ENCODE results near the gene HDAC3.

The HDAC3 gene

GRCh38 chr5:141636413-141637122 lies at the start of gene HDAC3, which contains the start of gene RELL2:
Gene HDAC3, minus strand, starts transcription at chr5:141636849. Its CDS starts 59 bp downstream, at chr5:141636790.
Gene RELL2, plus strand, starts transcription at chr5:141636997. Its CDS starts 1,229 bp downstream, at chr5:141638226.
- peak; percentile 81 for DNase-seq (ENCODE audit: low read depth)

GRCh38 chr5:141685591-141685990 lies 48.9 kb upstream of the HDAC3 start:
- DNase-seq (ENCODE audit: low read depth), result no peak

GRCh38 chr5:141683596-141684141 lies 47.0 kb upstream of the HDAC3 start:
- DNase-seq (ENCODE audit: low read depth), result no peak

GRCh38 chr5:141681695-141682641 lies 45.3 kb upstream of the HDAC3 start, which contains the start of gene ARAP3:
Gene ARAP3, minus strand, starts transcription at chr5:141682230. Its CDS starts 1,744 bp downstream, at chr5:141680486.
- DNase-seq (ENCODE audit: low read depth), result peak; percentile 10

GRCh38 chr5:141681295-141681694 lies 44.6 kb upstream of the HDAC3 start:
- no peak for DNase-seq (ENCODE audit: low read depth)

GRCh38 chr5:141680751-141681201 lies 44.1 kb upstream of the HDAC3 start:
- no peak for DNase-seq (ENCODE audit: low read depth)

GRCh38 chr5:141680178-141680577 lies 43.5 kb upstream of the HDAC3 start:
- DNase-seq (ENCODE audit: low read depth), result no peak

GRCh38 chr5:141677415-141677814 lies 40.8 kb upstream of the HDAC3 start:
- DNase-seq (ENCODE audit: low read depth), result no peak

- DNase-seq (ENCODE audit: low read depth), result no peak
Observed at GRCh38 chr5:141675672-141676071, 39.0 kb upstream of the HDAC3 start.

- DNase-seq (ENCODE audit: low read depth), result no peak
Observed at GRCh38 chr5:141674747-141675146, 38.1 kb upstream of the HDAC3 start.

GRCh38 chr5:141672841-141673813 lies 36.5 kb upstream of the HDAC3 start:
- DNase-seq (ENCODE audit: low read depth), result no peak

- no peak for DNase-seq (ENCODE audit: low read depth)
Observed at GRCh38 chr5:141672071-141672840, 35.6 kb upstream of the HDAC3 start.

GRCh38 chr5:141669520-141669919 lies 32.9 kb upstream of the HDAC3 start:
- DNase-seq (ENCODE audit: low read depth), result no peak

GRCh38 chr5:141668601-141669265 lies 32.1 kb upstream of the HDAC3 start:
- no peak for DNase-seq (ENCODE audit: low read depth)

- no peak for DNase-seq (ENCODE audit: low read depth)
Observed at GRCh38 chr5:141665995-141666940, 29.6 kb upstream of the HDAC3 start.

- DNase-seq (ENCODE audit: low read depth), result peak; percentile 13
Observed at GRCh38 chr5:141664733-141665461, 28.2 kb upstream of the HDAC3 start.

GRCh38 chr5:141663506-141663905 lies 26.9 kb upstream of the HDAC3 start:
- DNase-seq (ENCODE audit: low read depth), result no peak

GRCh38 chr5:141662028-141662427 lies 25.4 kb upstream of the HDAC3 start:
- DNase-seq (ENCODE audit: low read depth), result no peak
